ENCODE measurements around the gene TSTD1. TPM values are rescaled to one million over a fixed set of nuclear protein-coding genes. Genes with fewer than 3 reads are reported as not detected.

Gene TSTD1
- total RNA-seq, 2 donors from 2014 or later, result 49.4 to 90.8 TPM

DNA sequence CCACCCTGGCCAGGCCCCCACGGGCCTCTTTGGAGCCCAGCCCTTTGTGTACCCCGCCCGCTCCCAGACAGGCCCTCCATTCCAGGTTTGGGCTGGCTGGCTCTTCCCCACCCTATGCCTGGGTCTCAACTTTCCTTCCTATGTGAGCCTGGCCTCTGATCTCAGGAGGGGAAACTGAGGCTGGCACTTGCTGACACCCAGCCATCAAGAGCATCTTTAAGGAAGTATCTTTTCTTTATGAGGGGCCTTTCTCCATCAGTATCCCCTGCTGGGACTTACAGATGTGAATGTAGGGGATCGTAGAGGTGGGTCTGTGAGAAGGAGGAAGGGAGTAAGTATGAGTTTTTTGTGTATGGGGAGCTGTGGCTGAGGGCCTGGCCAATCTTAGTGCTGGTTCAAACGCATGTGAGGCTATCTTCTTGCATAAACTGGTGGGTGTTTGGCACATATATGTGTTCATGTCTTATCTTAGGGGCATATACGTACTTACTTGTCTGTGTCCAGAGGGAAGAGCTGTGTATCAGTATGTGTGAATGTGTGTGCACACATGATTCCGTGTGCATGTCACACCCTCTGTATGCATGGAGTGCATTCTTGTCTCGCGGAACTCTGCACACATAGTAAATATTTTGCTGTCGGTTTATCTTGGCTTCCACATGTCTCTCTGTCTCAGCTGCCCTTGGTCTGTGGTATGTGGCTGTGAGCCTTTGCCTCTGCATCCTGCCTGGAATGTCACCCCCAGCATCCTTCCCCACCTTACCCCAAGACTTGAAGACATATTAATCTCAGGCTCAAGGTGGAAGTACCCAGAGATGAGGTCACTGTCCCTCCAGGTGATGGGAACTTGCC, 45.2 kb upstream of the TSTD1 start:
- DNase-seq, result no peak
- 44 to 47% methylated on average over 9 to 10 of the region's 10 CpGs for WGBS, 2 donors
- peaks cover 63% of the 10 kb centered on the region for H3K4me1 ChIP-seq
- H3K27me3 ChIP-seq, result no peaks in the 10 kb centered on the region
- no peak for ATAC-seq
- no peaks in the 10 kb centered on the region for H3K9me3 ChIP-seq
- intact Hi-C loops (cut with DNase I), result no loop called here
- H3K4me3 ChIP-seq, result no peak overlapping the region
- H3K36me3 ChIP-seq (replicated peaks in 1 of 2; ENCODE audit: insufficient read depth in 1 of 2, low read depth in 2 of 2), result no peaks in the 10 kb centered on the region
- TF ChIP-seq, protein P1, sequence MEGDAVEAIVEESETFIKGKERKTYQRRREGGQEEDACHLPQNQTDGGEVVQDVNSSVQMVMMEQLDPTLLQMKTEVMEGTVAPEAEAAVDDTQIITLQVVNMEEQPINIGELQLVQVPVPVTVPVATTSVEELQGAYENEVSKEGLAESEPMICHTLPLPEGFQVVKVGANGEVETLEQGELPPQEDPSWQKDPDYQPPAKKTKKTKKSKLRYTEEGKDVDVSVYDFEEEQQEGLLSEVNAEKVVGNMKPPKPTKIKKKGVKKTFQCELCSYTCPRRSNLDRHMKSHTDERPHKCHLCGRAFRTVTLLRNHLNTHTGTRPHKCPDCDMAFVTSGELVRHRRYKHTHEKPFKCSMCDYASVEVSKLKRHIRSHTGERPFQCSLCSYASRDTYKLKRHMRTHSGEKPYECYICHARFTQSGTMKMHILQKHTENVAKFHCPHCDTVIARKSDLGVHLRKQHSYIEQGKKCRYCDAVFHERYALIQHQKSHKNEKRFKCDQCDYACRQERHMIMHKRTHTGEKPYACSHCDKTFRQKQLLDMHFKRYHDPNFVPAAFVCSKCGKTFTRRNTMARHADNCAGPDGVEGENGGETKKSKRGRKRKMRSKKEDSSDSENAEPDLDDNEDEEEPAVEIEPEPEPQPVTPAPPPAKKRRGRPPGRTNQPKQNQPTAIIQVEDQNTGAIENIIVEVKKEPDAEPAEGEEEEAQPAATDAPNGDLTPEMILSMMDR (IDR thresholded peaks at IDR 0.05), result no peak
- TF ChIP-seq POLR2A (IDR thresholded peaks at IDR 0.05), result no peak
- H3K27ac ChIP-seq, result peak overlapping the region; percentile 70 to 84 (median 82)

DNA sequence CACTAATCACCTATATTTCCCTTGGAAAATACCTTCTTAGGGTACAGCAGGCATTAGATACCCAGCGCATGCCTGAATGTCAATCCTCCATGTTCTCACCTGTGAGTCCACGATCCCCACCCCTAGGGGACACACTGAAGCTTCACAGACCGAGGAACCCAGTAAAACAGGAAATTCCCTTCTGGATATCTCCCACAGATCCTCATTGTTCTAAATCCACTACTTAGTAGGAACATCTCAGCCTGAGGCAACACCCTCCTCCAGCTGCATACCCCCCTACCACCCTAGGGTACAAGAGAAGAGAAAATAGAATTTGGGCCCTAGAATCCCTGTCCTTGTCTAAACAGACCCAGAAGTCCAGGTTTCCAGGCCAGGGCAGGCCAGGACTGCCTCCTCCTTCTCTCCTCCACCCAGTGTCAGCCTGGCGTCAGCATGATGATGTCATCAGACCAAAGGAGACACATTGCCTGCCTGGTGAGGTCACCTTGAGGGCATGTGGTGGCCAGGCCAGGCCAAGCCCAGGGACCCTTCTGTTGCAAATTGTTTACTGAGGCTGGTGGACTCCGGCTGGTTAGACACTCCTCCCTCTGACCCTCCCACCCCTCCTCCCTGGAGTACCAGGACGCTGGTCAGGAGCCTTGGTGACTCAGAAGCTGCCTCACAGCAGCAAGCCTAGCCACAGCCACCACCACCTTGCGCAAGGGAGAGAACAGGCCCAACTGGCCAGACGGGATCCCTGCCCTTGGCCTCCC, 44.4 kb upstream of the TSTD1 start:
- DNase-seq, result peak; percentile 86 to 98 (median 91)
- H3K27me3 ChIP-seq, result no peaks in the 10 kb centered on the region
- H3K9me3 ChIP-seq, result no peaks in the 10 kb centered on the region
- peak overlapping the region; percentile 70 to 84 (median 82) for H3K27ac ChIP-seq
- ATAC-seq, result peak; percentile 93
- no peak for TF ChIP-seq POLR2A (IDR thresholded peaks at IDR 0.05)
- TF ChIP-seq, protein P1 (IDR thresholded peaks at IDR 0.05), result no peak
- no peak overlapping the region for H3K4me3 ChIP-seq
- intact Hi-C loops (cut with DNase I), result no loop called here
- H3K4me1 ChIP-seq, result peaks cover 55% of the 10 kb centered on the region
- 47 to 80% methylated on average over 3 to 8 of the region's 8 CpGs for WGBS, 2 donors
- no peaks in the 10 kb centered on the region for H3K36me3 ChIP-seq (replicated peaks in 1 of 2; ENCODE audit: insufficient read depth in 1 of 2, low read depth in 2 of 2)

DNA sequence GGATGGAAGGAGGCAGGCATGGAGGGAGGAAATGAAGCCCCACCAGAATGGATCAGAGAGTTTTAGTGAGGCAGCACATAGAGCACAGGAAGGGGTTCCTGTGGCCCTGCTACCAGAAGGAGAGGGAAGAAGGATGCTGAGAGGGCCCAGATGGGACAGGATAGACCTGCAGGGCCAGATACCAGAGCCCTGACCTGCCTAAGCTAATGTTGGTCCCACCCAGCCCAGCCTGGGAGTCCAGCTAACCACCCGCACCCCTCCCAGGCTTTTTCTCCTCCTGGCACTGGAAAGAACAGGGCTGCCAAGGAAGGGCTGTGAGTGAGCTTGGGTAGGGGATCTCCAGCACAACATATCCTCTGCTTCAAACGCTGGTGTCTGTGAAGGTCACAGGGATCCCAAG, 43.7 kb upstream of the TSTD1 start:
- Histone ChIP-seq H3K4me3 (no peak overlapping the region), H3K4me1 (peaks cover 48% of the 10 kb centered on the region), H3K9me3 (no peaks in the 10 kb centered on the region), H3K27ac (peak overlapping the region; percentile 70 to 84 (median 82)), H3K27me3 (no peaks in the 10 kb centered on the region), H3K36me3 (replicated peaks in 1 of 2; ENCODE audit: insufficient read depth in 1 of 2, low read depth in 2 of 2) (no peaks in the 10 kb centered on the region)
- ATAC-seq, result no peak
- intact Hi-C loops (cut with DNase I), result no loop called here
- DNase-seq, result no peak
- TF ChIP-seq, protein P1 (IDR thresholded peaks at IDR 0.05), result no peak
- no peak for TF ChIP-seq POLR2A (IDR thresholded peaks at IDR 0.05)
- 59 to 64% methylated on average over 2 of the region's 2 CpGs for WGBS, 2 donors

DNA sequence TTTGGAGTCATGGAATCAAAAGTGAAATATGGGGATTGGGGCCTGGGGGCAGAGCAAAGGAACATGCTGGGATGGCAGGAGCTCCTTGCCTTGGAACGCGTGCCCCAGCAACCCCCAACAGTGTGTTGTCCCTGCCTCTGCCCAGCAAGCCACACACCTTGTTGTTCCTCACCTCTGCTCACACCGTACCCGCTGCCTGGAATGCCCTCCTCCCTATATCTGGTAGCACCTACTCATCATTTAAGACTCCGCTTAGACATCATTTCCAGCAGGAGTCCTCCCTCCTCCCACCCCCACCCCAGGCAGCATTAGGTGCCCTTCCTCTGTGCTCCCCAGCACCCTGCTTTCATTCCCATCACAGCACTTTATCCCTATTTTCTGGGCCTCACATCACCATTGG, 42.8 kb upstream of the TSTD1 start:
- H3K4me1 ChIP-seq, result peaks cover 39% of the 10 kb centered on the region
- intact Hi-C loops (cut with DNase I), result no loop called here
- H3K27ac ChIP-seq, result no peak overlapping the region
- 80% methylated on average over 5 of the region's 5 CpGs for WGBS, 2 donors
- DNase-seq (no peak), ATAC-seq (no peak)
- H3K4me3 ChIP-seq, result no peak overlapping the region
- no peaks in the 10 kb centered on the region for H3K9me3 ChIP-seq
- H3K27me3 ChIP-seq, result no peaks in the 10 kb centered on the region
- TF ChIP-seq, protein P1 (IDR thresholded peaks at IDR 0.05), result no peak
- TF ChIP-seq POLR2A (IDR thresholded peaks at IDR 0.05), result no peak
- no peaks in the 10 kb centered on the region for H3K36me3 ChIP-seq (replicated peaks in 1 of 2; ENCODE audit: insufficient read depth in 1 of 2, low read depth in 2 of 2)

Measured in body of pancreas (tissue), 4 donors.